Raji (cell line): ENCODE measurements around the gene IQCM.

ENCODE experiments used
- POLR2A ChIP-seq: IDR thresholded peaks from 2 replicates; pipeline ENCODE4 v1.6.1; 2011; ENCODE audit warnings: low read depth, low read length, control low read depth; ENCODE audit not compliant: insufficient read depth

IQCM gene

DNA sequence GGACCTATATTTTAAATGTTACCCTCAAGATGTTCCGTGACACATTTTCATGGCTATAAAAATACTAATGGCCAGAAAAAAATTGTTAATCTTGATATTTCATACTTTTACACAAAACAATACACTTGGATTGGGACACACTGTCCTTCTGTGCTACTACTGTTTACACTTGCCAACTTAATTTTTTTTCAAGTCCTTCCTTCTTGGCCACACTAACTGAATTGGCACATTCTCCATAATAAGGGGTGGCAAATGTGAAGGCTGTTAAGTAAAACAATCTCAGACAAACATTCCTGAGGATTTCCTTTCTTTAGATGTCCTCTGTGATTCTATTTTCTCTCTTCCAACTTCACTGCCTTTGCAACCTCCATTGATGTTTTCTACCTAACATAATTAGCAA lies 225.8 kb downstream of the IQCM start:
- no peak for TF ChIP-seq POLR2A

DNA sequence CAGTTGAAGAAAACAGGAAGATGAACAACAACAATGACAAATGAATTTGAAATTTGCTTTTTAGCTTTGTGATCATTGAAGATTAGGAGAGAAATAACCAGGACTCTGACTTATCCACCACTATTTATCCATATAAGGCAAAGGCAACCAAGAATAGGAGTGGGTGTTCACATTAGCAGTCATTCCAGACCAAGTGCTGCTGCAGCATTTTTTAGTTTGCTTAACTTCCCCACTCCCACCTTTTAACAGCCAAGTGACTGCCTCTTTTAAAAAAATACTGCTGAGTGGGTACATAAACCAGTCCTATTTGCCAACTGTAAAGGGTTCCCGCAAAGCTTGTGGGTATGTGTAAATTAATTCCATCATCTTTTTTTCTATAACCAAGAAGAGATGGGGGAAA lies 230.9 kb downstream of the IQCM start:
- TF ChIP-seq POLR2A = no peak

DNA sequence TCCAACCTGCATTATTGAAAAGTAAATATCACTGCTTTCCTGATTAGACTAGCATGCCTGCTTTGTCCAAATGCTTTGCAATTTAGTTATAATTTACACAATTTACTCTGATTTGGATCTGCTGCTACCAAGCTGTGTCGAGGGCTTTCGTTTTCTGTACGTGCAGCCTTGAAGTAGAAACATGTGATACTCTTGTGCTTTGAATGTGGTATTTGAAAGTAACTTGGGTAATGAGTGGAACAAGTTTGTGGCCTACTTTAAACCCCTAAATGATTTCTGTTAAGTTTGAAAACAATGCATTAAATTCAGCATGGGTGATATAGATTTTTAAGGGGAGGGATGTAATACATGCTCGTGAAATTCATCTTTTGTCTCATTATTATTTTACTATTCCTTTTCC lies 240.7 kb downstream of the IQCM start:
- no peak for TF ChIP-seq POLR2A

DNA sequence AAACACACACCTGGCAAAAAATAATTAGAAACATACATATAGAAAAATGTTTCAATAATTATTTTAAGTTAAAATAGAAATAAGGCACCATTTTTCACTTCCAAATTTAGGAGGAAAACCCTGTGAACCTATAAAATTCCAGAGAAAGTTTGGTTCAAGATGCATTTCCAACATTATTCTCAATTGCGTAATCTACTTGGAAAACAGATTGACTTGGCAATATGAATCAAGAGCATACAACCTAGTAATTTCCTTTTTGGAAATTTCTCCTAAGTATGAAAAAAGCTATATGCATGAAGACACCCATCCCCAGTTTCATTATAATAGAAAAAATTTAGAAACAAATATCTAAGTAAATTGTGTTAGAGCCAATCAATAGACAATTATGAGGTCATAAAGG lies 242.9 kb downstream of the IQCM start:
- no peak for TF ChIP-seq POLR2A

DNA sequence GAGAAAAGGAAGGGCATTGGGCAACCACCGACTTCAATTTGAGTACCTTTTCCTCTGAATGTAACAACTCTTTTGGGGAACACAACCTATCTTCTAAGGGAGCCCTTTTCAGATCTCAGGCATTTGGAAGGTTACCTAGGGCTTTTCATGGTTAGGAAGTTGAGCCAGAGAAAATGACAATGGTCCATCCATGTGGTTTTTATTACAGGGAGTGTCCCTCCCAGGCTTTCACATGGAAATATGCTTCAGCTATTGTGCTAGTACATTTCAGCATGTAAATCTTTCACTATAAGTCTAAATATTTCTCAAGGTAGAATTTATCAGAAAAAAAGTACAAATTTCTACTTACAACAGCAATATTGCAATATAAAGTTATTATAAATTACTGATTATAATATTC lies 259.8 kb downstream of the IQCM start:
- TF ChIP-seq POLR2A = no peak

DNA sequence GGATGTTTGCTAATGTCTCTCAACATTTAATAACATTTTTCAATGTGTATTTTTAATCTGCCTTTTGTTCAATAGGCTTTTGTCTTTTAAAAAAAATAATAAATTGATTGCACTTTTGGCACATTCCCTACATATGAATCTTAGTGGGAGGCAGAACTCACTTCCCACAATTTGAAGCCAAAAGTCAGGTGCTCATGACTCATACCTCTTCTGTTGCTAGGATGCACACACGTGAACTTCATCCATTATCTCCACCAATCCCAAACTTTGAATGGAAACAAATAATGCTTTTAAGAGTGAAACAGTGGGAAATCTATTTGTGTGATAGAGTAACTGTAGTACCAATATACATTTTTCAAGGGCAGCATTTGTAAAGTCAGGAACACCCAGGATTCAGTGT lies 260.5 kb downstream of the IQCM start:
- TF ChIP-seq POLR2A = no peak

DNA sequence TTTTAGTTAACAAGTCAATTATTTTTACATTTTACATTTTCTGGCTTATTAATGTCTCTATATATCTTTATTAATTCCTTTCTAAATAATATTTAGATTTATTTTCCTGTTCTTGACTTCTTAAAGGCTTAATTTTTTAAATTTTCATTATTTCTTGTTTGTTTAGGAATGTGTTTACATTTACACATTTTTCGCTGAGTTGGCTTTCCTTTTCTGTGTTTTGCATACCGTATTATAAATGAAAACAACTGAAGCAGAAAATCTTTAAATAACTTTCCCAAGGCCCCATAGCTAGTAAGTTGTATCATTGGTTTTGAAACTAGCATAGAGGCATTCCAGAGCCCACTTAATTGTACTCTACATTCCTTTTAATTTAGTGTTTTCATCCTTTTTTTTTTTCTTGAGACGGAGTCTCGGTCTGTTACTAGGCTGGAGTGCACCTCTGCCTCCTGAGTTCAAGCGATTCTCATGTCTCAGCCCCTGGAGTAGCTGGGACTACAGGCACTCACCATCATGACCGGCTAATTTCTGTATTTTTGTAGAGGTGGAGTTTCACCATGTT lies 261.6 kb downstream of the IQCM start:
- TF ChIP-seq POLR2A = no peak

DNA sequence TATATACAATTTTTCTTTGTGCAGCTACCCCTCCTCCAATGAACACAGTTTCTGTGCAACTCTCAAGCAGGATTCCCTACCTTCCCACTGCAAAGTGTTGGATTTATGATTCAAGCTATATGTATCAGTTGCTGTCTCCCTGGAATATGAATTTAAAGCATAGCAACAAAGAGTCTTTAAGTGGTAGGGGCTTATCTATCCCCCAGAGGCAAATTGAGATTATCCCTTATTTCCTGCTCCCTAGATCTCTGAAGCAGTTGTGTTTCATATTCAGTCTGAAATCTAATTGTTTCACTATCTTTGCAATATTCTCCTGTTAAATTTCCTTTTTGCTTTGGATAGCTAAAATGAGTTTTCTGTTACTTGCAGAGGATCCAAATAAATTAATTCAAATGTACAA lies 263.0 kb downstream of the IQCM start:
- TF ChIP-seq POLR2A = no peak

DNA sequence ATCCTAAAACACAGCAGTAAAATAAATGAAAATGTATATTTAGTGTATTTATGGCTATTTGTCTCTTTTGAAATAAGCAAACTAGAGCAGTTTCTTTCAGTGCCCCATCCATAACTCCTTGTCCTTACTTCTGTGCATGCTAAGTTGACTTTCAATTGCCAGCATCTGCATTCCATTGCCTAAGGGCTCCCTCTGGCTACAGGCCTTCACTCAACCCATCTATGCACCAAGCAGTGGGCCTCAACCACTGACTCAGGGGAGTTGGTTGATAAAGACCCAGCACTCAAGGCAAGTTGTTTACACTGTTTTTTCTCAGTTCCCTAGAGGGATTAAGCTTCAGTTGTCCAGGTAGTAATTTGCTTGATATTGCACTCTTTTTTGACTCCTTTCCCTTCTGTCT lies 265.7 kb downstream of the IQCM start:
- no peak for TF ChIP-seq POLR2A

DNA sequence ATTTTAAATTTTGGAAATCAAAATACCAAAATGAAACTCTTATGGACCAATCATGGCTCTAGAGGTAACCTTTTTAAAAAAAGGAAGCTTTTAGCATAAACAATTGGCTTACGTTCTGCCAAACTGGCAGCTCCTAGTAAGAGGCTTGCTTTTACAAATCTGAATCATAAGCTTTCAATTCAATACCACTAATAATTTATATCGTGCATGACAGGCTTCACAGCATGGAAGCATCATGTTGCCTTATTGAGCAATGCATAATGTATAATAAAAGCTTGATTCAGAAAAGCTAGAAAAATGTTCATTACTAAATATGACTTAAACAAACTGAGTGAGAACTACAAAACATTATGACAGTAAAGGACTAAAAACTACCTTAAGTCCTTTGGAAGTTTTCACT lies 280.9 kb downstream of the IQCM start:
- no peak for TF ChIP-seq POLR2A

DNA sequence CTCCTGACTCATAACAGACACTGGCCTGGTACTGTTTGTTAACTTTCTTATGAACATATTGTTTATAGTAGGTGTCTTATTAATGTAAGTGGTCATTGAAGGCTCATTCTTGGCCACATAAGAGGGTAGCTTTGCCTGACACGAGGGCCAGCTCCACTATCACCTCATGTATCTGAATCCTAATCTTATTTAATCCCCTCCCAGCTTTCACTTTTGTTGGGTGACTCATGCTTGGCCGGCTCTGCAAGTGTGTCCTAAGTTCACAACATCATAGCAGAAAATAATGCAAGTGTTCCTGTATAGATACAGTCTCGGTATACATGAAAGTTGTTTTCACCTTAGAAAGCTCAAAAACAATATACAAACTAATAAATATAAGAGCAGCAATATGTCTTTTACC lies 283.8 kb downstream of the IQCM start:
- TF ChIP-seq POLR2A = no peak

DNA sequence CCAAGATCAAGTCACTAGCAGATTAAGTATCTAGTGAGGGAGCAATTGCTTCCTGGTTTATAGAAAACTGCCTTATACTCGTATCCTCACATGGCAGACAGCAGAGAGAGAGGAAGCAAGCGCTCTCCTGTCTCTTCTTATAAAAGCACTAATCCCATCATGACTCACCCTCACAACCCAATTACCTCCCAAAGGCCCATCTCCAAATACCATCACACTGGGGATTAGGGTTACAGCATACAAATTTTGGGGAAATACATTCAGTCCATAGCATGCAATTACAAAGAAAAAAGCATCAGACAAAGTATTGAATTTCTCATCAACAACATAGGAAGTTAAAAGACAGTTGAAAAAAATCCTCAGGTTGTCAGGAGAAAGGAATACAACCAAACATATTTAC lies 292.6 kb downstream of the IQCM start:
- no peak for TF ChIP-seq POLR2A

DNA sequence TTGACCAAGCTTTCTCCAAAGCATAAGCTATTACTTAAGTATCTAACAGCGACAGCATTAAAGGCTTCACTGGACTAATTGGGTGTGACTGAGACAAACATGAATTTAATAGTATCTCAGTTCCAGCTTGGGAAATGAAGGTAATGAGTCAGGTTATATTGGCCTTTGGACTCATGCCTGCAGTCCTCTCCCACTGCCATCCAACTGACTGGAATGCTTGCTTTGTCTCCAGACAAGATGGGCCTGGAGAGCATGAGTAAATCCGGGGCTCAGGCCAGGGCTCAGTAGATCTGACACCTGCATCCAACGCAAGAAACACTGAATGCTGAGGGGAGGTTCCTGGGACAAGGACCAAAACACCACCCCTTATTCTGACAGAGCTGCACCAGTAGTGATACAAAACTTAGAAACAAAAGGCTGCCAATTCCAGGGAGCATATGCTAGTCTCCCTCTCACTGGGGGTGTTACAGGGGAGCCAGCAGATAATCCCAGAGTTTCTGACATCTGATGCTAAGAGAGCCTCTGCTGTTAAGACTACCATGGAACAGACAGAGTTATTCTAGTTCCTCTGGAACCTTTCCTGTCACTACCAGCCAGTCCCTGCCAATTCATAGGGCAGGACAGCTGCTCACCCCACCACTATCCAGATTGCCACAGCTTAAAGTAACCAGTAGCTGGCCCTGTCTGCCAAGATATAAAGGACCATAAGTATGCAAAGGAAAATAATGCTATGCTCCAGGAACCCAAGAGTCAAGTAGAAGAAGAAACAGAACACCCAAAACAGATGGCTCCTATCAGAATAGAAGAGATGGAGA lies 293.8 kb downstream of the IQCM start:
- TF ChIP-seq POLR2A = no peak

DNA sequence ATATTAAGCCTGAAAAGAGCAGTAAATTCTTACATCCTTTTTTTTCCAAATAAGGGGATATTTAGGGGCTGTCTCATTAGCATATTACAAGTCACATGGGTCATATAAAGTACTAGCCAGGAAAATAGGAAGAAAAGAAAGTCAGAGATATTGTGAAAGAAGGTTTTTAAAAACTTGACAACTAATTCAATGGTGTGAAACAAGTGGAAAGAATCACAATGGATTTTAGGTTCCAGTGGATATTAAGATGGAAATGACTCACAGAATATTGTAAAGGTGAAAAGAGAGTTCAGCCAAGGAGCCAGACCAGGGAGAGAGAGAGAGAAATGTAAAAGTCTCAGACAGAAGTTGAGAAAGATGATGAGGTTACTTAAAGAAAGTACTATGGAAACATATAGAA lies 297.2 kb downstream of the IQCM start:
- TF ChIP-seq POLR2A = no peak

DNA sequence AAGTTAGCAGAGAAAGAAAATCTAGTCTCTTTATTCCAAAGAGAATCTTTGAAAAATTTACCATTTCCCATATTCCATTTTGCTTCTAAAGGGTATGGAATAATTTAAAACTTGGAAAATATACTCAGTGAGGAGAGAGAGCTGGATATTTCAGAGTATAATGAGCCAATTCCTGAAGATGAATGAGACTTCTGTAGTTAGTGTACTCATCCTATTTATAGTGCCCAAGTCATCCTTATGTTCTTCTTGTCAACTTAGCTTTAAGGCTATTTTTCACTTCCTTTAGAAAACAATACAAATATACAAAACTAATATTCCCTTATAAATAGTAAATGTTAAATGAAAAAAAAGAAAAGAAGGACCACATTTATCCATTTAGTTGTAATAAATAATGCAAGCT lies 302.6 kb downstream of the IQCM start:
- TF ChIP-seq POLR2A = no peak

DNA sequence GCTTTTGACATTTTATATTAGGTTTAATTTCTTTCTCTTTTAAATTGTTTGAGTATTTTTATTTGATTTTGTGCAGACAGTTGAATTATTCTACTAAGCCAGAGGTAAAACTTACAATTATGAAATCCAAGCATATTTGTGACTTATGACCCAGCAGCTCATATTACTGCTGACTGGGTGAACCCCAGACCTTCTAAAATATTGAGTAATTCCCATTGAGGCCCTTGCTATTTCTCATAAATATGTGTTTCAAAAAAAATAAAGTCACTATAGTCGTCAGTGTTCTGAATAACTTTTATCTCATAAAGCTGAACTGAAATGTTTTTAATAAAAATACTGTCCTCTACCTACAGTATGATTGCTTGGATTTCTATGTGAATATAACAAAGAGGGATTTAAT lies 303.1 kb downstream of the IQCM start:
- no peak for TF ChIP-seq POLR2A

DNA sequence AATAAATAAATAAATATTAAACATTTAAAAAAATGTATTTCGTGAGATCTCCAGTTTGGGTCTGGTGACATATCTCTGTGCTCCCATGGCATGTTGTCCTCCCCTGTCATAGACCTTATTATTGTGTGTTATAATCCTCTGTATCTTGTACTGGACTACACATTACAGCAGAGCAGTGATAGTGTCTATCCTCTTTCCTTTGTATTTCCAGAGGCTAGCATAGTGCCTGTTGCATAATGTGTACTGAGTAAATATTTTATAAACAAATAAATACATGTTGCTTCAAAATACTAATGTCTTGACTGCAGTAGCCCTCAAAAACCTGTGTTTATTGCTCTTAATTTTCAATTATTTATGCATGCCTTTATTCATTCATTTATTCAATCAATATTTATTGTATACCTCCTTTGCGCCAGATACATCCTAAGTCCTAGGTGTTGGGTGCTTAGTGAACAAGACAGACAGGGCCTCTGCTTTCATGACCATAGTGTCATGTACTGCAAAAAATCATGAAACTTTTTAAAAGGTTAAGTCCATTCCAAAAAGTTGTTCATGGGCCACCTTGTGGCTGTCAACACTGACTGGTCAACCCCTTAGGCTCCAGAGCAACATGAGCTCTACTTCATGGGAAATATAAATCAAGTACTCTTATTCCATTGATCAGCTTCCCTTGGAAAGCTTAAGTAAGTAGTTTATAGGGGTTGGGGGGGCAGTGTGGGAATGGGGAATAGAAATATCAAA lies 303.9 kb downstream of the IQCM start:
- no peak for TF ChIP-seq POLR2A

DNA sequence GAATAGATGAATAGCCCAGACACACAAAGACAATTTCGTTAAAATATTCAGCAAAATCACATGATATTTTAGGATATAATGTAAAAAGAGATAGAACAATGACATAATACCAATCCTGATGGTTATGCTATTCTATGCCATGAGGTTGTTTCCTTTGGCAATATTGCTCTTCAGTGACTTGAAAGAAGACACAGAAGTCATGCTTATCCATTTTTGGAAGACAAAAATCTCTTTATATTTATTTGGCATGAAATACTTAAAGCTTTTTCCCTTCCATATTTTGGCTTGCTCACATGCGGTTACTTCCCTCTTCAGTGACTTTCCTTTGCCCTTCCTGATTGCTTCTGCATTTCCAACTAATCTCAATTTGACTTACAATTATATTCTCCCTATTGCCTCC lies 314.8 kb downstream of the IQCM start:
- no peak for TF ChIP-seq POLR2A
